ENCODE data around the gene JAKMIP2. TPM values are rescaled to one million over a fixed set of nuclear protein-coding genes. Genes with fewer than 3 reads are reported as not detected.

The JAKMIP2 gene
- total RNA-seq, 1 experiment from 2014 or later: not detected

DNA sequence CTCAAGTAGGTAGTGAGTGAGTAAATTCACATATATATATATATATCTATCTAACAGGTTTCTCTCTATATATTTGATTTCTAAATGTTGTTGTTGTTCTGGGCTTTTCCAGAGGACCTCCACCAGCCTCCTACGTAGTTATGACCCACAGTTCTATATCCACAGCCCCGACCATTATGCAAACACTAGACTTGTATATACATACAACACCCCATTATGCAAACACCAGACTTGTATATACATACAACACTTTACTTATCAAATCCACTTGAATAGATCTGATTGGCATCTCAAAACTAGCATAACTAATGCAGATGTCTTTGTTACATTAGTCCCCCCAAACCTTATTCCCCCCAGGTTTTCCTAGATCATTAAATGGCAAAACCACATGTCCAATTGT lies 108.7 kb downstream of the JAKMIP2 start:
- ChIA-PET CTCF (no interaction called here), POLR2A (no interaction called here)
- Histone ChIP-seq H3K36me3 (ENCODE audit: control insufficient read depth, insufficient read depth, low read length) (no peaks in the 10 kb centered on the region), H3K27me3 (ENCODE audit: control insufficient read depth, insufficient read depth, low read length) (no peaks in the 10 kb centered on the region), H3K4me3 (ENCODE audit: low read depth in 2 of 2, low read length in 2 of 2) (no peak overlapping the region), H3K27ac (ENCODE audit: low read length) (no peak overlapping the region), H3K4me1 (ENCODE audit: control insufficient read depth, insufficient read depth, low read length) (no peaks in the 10 kb centered on the region), H3K9me3 (ENCODE audit: control insufficient read depth, insufficient read depth, low read depth, low read length) (no peaks in the 10 kb centered on the region)
- BruUV-seq (replicated peaks): no TSS peak
- intact Hi-C loops (cut with micrococcal nuclease; ENCODE audit: unreplicated experiment) (loop anchor here (5.0 kb wide), 1 partner anchor 46 kb away; no protein-coding TSS in a partner anchor), in situ Hi-C loops (cut with HindIII; ENCODE audit: low pct_unique_long_range_greater_than_20kb, low sequenced_read_pairs) (no loop called here)
- TF ChIP-seq SIN3A (IDR thresholded peaks at IDR 0.05; ENCODE audit: borderline replicate concordance, insufficient read depth, low read depth, low read length) (no peak), POLR2AphosphoS5 (IDR thresholded peaks at IDR 0.05; ENCODE audit: low read depth, low read length) (no peak), TCF7L2 (IDR thresholded peaks at IDR 0.05; ENCODE audit: low read depth, low read length) (no peak)
- TF ChIP-seq, protein P1, sequence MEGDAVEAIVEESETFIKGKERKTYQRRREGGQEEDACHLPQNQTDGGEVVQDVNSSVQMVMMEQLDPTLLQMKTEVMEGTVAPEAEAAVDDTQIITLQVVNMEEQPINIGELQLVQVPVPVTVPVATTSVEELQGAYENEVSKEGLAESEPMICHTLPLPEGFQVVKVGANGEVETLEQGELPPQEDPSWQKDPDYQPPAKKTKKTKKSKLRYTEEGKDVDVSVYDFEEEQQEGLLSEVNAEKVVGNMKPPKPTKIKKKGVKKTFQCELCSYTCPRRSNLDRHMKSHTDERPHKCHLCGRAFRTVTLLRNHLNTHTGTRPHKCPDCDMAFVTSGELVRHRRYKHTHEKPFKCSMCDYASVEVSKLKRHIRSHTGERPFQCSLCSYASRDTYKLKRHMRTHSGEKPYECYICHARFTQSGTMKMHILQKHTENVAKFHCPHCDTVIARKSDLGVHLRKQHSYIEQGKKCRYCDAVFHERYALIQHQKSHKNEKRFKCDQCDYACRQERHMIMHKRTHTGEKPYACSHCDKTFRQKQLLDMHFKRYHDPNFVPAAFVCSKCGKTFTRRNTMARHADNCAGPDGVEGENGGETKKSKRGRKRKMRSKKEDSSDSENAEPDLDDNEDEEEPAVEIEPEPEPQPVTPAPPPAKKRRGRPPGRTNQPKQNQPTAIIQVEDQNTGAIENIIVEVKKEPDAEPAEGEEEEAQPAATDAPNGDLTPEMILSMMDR (IDR thresholded peaks at IDR 0.05): no peak
- TF ChIP-seq, protein P2, sequence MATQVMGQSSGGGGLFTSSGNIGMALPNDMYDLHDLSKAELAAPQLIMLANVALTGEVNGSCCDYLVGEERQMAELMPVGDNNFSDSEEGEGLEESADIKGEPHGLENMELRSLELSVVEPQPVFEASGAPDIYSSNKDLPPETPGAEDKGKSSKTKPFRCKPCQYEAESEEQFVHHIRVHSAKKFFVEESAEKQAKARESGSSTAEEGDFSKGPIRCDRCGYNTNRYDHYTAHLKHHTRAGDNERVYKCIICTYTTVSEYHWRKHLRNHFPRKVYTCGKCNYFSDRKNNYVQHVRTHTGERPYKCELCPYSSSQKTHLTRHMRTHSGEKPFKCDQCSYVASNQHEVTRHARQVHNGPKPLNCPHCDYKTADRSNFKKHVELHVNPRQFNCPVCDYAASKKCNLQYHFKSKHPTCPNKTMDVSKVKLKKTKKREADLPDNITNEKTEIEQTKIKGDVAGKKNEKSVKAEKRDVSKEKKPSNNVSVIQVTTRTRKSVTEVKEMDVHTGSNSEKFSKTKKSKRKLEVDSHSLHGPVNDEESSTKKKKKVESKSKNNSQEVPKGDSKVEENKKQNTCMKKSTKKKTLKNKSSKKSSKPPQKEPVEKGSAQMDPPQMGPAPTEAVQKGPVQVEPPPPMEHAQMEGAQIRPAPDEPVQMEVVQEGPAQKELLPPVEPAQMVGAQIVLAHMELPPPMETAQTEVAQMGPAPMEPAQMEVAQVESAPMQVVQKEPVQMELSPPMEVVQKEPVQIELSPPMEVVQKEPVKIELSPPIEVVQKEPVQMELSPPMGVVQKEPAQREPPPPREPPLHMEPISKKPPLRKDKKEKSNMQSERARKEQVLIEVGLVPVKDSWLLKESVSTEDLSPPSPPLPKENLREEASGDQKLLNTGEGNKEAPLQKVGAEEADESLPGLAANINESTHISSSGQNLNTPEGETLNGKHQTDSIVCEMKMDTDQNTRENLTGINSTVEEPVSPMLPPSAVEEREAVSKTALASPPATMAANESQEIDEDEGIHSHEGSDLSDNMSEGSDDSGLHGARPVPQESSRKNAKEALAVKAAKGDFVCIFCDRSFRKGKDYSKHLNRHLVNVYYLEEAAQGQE (IDR thresholded peaks at IDR 0.05; ENCODE audit: insufficient read depth in 1 of 2, low read depth in 2 of 2, low read length in 1 of 2): no peak
- DNase-seq (ENCODE audit: low read depth, low spot score): no peak
- no peak for ATAC-seq

DNA sequence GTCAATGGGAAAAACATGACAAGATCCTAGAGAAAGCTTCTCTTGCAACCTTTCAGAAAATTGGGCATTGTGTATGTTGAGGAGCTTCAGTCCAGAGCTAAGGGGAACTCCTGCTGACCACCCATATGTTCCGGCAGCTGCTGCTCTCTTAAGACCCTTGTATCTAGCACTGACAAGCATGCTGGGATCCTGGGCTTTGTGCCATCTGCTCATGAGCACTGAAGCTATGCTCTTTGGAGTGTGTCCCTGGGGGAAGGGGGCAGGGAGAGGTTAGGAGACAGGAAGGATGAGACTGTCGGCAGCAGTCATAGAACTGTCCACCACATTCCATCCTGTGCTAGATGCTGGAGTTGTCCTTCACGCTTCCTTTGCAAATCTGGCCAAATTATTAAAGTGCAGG lies 109.3 kb downstream of the JAKMIP2 start:
- TF ChIP-seq, protein P1 (IDR thresholded peaks at IDR 0.05): no peak
- TF ChIP-seq, protein P2 (IDR thresholded peaks at IDR 0.05; ENCODE audit: insufficient read depth in 1 of 2, low read depth in 2 of 2, low read length in 1 of 2): no peak
- no peak for TF ChIP-seq SIN3A (IDR thresholded peaks at IDR 0.05; ENCODE audit: borderline replicate concordance, insufficient read depth, low read depth, low read length)
- no peak for TF ChIP-seq POLR2AphosphoS5 (IDR thresholded peaks at IDR 0.05; ENCODE audit: low read depth, low read length)
- TF ChIP-seq TCF7L2 (IDR thresholded peaks at IDR 0.05; ENCODE audit: low read depth, low read length): no peak
- intact Hi-C loops (cut with micrococcal nuclease; ENCODE audit: unreplicated experiment) (loop anchor here (5.0 kb wide), 1 partner anchor 46 kb away; no protein-coding TSS in a partner anchor), in situ Hi-C loops (cut with HindIII; ENCODE audit: low pct_unique_long_range_greater_than_20kb, low sequenced_read_pairs) (no loop called here)
- no peak overlapping the region for H3K27ac ChIP-seq (ENCODE audit: low read length)
- no peak for ATAC-seq
- ChIA-PET CTCF (no interaction called here), POLR2A (no interaction called here)
- no peak overlapping the region for H3K4me3 ChIP-seq (ENCODE audit: low read depth in 2 of 2, low read length in 2 of 2)
- no peaks in the 10 kb centered on the region for H3K4me1 ChIP-seq (ENCODE audit: control insufficient read depth, insufficient read depth, low read length)
- no peaks in the 10 kb centered on the region for H3K36me3 ChIP-seq (ENCODE audit: control insufficient read depth, insufficient read depth, low read length)
- no peaks in the 10 kb centered on the region for H3K9me3 ChIP-seq (ENCODE audit: control insufficient read depth, insufficient read depth, low read depth, low read length)
- BruUV-seq (replicated peaks): no TSS peak
- DNase-seq (ENCODE audit: low read depth, low spot score): no peak
- no peaks in the 10 kb centered on the region for H3K27me3 ChIP-seq (ENCODE audit: control insufficient read depth, insufficient read depth, low read length)

All from Panc1 (cell line).